HG03108 (cell line): Measurements from ENCODE around the gene KDM4E.
"Not testable (repeated sequence)": the region's sequence is repeated elsewhere in the genome, so short reads cannot be mapped to it uniquely, and the experiment has no call there.

Experiments
- ATAC-seq: cut with Tn5 transposase; IDR thresholded peaks from one replicate; pipeline ENCODE4 v1.9.1; 2021; ENCODE audit warnings: moderate library complexity; ENCODE audit not compliant: unreplicated experiment

KDM4E gene

DNA sequence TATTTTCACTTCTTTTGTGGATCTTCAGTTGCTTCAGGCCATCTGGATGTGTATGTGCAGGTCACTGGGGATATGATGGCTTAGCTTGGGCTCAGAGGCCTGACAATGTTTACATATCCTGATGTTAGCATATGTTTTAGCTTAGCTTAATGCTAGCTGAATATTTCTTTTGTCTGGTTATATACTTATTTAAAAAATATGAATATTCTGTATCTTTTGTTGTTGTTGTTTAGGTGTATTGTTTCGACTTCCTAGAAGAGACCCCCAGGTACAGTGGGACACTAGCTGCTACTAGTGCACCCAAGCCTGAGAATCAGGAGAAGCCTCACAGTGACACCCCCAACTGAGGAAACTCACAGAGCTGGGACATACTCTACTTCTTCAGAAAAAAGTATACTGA, at the start of gene KDM4E:
TSS of gene KDM4E (plus strand) at position 301 of the 400 bp plus-strand sequence. CDS start 300 bp downstream, outside the sequence.
- ATAC-seq = no peak

DNA sequence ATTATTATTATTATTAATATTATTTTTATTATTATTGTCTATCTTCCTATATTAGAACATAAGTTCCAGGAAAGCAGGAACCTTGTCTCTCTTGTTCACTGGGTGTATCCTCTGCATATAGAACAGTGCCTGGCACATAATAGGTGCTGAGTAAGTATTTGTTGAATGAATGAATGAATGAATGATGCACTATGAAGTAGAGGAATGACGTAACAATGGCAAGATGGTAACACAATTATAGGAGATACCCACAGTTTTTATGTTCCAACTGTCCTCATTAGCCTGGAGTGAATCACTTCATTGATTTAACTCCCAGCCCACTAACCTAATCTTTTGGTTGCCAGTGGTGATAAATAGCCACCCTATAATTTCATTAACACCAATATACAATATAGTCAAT, 49.5 kb upstream of the KDM4E start:
- no peak for ATAC-seq

GRCh38 chr11:94987378-94987777, 37.7 kb upstream of the KDM4E start:
- no peak for ATAC-seq

GRCh38 chr11:94988748-94989147, 36.3 kb upstream of the KDM4E start:
- ATAC-seq = no peak

GRCh38 chr11:94993400-94993943, 31.6 kb upstream of the KDM4E start:
- ATAC-seq = no peak

GRCh38 chr11:94997437-94997836, 27.6 kb upstream of the KDM4E start:
- ATAC-seq = no peak

- ATAC-seq = no peak
These were observed 26.8 kb upstream of the KDM4E start for GRCh38 chr11:94998285-94998684.

GRCh38 chr11:95003716-95004115, 21.3 kb upstream of the KDM4E start:
- no peak for ATAC-seq

DNA sequence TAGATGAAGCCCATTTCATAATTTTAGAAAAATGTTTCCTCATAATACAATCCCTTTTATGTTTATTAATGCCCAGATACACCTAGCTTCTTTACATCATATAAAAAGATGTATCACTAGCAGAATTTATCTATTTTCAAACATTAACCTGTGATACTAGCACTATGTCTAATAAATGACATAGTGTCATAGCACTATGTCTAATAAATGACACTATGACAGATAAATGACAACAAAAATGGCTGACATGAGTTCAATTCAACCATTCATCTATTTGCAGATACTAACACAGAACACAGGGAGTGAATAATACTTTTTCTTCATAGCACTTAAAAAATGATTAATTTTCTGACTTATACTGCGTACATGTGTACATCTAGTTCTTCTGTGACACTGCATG, 19.4 kb upstream of the KDM4E start:
- ATAC-seq = no peak

DNA sequence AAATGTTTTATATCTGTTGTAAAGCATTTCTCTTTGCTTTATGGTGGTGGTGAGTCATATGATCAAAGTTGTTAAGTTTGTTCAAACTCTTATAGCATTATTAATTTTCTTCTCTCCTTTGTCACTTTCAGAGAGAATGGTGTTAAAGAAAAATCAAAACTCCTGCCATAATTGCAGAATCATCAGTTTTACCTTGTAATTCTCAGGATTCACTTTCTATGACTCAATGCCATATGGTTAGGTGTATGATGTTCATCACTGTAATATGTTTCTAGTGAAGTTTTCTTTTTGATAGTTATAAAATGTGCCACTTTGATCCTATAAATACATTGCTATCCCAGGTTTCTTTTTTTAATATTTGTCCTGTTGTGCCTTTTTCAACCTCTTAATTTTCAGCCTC, 13.7 kb upstream of the KDM4E start:
- no peak for ATAC-seq

GRCh38 chr11:95014184-95014821, 10.8 kb upstream of the KDM4E start:
- ATAC-seq = no peak

DNA sequence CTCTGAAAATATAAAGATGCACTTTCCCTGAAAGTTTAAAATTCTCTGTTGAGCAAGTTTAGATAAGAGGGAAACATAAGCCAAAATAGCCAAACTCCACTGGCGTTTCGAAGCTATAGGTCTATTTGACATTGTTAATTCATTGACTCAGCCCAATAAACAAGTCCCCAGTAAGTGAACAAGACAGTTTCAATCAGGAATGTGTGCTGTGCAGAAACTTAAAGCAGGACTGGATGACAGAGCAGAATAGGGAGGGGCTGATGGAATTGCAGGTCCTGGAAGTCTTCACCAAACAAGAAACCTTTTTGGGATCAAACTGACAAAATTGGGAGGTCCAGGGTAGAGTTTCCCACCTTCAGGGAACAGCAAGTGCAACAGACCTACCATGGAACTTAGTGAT, 8.9 kb upstream of the KDM4E start:
- no peak for ATAC-seq

GRCh38 chr11:95021468-95021867, 3.6 kb upstream of the KDM4E start:
- not testable (repeated sequence) for ATAC-seq

GRCh38 chr11:95025594-95025993, 536 bp downstream of the KDM4E start:
- not testable (repeated sequence) for ATAC-seq

DNA sequence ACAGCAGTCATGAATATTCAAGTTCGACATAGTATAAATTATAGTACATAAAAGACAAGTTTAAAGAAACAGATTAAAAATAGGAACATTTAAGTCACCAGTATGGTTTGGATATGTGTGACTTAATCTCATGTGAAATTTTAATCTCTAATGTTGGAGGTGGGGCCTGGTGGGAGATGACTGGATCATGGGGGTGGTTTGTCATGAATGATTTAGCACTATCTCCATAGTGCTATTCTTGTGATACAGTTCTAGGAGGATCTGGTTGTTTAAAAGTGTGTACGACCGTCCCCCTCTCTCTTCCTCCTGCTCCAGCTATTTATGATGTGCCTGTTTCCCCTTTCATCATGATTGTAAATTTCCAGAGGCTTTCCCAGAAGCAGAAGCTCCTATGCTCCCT, 3.3 kb downstream of the KDM4E start:
- ATAC-seq = no peak

GRCh38 chr11:95033051-95033450, 8.0 kb downstream of the KDM4E start:
- no peak for ATAC-seq

GRCh38 chr11:95035316-95035715, 10.3 kb downstream of the KDM4E start:
- ATAC-seq = no peak

DNA sequence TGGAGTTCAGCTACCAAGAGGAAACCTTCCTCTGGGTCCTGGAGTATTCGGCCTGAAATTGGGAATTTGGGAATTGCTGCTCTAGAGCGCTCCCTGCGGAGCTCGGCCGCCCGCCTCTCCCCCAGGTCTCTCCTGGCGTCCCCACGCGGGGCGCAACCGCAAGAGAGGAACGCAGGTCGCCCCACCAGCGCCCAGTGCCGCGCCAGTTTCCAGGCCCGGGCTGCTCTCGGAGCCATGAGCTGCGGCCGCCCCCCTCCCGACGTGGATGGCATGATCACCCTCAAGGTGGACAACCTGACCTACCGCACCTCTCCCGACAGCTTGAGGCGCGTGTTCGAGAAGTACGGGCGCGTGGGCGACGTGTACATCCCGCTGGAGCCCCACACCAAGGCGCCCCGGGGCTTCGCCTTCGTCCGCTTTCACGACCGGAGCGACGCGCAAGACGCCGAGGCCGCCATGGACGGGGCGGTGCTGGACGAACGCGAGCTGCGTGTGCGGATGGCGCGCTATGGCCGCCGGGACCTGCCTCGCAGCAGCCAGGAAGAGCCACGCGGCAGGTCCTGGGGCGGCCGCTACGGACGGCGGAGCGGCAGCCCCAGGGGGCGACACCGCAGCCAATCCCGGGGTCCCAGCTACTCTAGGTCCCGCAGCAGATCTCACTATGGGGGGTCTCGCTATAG, 12.4 kb downstream of the KDM4E start:
- not testable (repeated sequence) for ATAC-seq

GRCh38 chr11:95042239-95042638, 17.2 kb downstream of the KDM4E start:
- ATAC-seq = no peak

DNA sequence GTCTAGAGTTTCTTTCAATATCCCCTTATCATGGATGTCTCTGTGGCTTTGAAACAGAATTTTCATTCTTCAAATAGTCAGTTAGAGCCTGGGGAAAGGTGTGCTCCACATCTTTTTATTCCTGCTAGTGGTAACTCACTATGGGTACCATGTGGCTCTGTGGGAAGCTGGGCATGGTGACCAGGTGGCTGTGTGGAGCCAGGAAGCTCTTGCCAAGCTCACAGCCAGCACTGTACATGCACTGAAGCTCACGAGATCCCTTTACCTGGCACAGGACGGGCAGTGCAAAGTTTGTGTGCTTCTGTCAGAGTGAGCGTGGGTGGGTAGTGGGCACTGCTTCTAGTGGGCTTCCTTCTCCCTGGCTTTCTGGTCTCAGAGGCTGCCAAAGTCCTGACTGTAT, 17.8 kb downstream of the KDM4E start:
- ATAC-seq = no peak

- no peak for ATAC-seq
These were observed 19.0 kb downstream of the KDM4E start for GRCh38 chr11:95044010-95044409.

- no peak for ATAC-seq
These were observed 20.8 kb downstream of the KDM4E start for GRCh38 chr11:95045812-95046211.
